DMS114 treated with DMSO at 0.1 percent for 48 hours (cell line): ENCODE data around the gene MGRN1.

ENCODE experiments used
- DNase-seq: peaks from one replicate; lab custom pipeline; 2025; ENCODE audit not compliant: unreplicated experiment; lab: John Stamatoyannopoulos, UW

The MGRN1 gene

DNA sequence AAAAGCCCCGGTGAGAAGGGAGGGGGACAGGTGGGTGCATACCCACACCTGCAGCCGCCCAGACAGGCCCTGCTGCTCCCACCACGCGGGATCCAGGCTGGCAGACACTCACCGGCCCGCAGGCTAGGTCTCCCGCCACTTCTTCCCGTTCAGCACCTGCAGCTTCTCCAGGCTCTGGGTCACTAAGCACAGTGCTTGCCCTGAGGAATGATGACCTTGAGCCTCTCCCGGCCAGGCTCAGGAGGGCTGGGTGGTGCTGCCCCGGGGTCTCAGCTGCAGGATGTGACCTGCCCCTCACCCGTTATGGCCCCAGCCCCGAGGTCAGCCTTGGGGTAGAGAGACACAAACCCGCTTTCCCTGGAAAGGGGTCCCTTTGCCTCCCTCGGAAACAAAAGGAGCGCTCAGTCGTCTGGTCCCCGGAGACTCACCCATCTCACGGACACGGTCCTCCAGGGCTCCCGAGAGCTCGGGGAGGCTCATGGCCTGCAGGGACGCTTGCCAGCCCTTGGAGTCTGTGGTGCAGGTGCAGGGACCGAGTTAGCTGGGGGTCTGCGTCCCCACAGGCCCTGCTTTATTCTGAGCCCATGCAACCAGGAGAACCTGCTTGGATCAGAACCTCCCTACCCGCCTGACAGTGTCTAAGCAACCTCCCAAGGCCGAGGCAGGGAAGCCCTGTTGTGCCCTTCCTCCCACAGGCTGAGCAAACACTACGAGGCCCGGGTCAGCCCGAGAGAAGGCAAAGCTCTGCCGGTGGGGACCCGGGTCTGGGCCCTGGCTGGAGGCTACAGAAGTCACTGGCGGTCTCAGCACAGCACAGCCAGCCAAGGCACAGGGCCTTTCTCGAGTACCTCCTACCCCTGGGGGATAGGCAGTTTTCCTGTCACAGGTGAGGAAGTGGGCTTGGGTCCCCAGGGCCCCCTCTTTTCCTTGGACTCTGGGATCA, 72.5 kb downstream of the MGRN1 start:
- no peak for DNase-seq

GRCh38 chr16:4697848-4698291, 73.2 kb downstream of the MGRN1 start:
- no peak for DNase-seq

GRCh38 chr16:4698321-4699045, 73.9 kb downstream of the MGRN1 start:
- DNase-seq = no peak

GRCh38 chr16:4699046-4699556, 74.5 kb downstream of the MGRN1 start:
- DNase-seq = no peak

DNA sequence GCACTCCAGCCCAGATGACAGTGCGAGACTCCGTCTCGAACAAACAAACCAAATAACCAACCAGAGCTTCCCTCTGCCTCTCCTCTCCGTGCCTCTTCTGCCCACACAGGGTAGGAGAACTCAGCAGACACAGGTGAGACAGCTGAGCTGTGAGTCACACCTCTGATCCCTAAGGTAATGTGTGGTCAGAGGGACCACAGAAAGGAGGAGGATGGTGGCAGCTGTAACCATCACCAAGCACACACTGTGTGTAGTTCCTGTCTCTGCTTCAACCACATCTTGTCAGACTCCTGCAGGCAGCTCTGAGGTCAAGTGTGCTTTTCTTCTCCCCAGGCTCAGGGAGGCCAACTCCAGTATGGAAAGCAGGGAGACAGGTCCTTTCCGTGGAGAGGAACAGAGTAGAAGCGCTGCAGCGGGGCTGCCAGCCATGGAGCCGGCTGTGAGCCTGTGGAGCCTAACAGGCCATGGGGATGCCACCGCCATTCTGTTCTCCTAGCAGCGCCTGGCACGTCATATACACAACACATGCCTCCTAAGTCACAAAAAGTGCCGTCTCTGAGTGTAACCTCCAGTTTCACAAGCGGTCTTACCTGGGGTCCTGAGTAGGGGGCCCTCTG, 75.9 kb downstream of the MGRN1 start:
- DNase-seq = no peak

DNA sequence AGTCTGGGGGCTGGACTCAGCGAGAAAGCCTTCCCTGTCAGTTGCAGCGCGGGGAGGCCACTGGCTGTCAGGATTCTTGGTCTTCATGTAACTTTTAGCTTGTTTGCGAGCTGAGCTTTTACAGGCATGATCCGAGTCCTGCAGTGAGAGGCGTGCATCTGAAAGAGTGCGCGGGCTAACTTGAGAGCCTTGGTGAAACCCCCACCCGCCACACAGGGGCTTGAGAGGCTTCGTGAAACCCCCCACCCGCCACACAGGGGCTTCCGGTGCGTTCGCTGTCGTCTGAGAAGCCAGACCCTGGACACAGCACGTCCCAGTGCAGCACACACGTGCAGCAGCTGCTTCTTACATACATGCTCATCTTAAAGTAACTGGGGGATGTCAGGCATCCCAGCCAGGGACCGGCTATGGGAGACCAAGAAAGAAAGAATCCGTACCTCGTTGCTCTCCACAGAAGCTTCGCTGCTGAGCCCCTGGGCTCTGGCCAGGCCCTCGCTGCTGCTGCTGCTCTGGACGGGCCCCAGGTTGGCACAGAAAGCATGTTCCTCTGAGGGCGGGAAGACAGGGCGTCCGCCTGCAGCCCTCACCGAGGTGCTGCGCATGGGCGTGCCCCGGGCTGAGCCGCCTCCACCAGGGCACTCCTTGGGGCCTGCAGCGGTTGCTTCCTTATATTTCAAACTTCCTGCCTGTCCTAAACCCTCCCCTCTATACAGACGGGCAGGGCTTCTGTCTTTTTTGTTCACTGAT, 76.5 kb downstream of the MGRN1 start:
- no peak for DNase-seq

DNA sequence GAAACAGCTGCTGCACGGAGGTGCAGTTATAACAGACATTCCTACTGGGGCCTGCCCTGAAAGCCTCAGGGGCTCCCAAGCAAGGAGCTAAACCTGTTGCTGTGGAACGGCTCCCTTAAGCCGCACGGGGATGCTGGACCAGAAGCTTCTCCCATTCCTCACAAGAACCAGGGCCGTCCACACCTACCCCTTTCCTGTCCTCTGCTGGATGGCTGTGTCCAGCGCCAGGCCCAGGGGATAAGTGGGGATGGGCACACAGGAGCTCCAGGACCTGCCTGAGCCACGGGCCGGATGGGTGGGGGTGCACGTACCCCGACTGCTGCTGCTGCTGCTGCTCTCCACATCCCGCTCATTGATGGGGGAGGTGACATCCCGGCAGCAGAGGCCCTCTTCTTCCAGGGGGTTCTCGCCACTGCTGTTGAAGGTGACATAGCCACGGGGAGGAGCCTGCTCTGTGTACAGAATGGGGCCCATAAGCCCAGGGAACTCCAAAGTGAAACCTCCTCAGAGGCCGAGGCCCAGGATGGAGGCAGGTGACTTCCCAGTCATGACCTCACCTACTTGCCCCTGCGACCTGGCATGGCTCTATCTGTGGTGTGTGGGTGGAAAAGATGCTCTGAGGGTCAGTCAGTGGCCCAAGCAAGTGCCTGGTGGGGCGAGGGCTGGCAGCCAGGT, 77.3 kb downstream of the MGRN1 start:
- DNase-seq = no peak

GRCh38 chr16:4702466-4702808, 77.8 kb downstream of the MGRN1 start:
- no peak for DNase-seq

DNA sequence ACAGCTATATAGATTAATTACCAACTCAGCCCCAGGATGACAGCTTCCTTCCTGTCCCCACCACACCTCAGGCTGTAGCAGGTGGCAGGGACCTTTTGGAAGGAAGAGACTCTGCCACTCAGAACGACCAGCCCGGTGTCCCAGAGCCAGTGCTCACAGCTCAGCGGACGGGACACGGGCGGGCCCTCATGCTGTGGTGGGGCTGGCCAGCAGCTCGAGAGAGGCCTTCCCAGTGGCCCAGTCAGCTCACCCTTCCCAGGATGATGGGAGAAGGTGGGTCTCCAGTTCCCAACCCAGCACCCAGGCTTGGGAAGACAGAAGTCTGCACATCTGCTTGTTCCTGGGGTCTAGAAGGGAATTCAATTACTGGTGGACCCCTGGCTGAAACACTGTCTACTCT, 79.3 kb downstream of the MGRN1 start:
- no peak for DNase-seq

- no peak for DNase-seq
These were observed 79.9 kb downstream of the MGRN1 start for GRCh38 chr16:4704491-4704890.

GRCh38 chr16:4704913-4705312, 80.3 kb downstream of the MGRN1 start:
- DNase-seq = no peak

GRCh38 chr16:4706871-4707270, 82.2 kb downstream of the MGRN1 start:
- DNase-seq = no peak

GRCh38 chr16:4709481-4709880, 84.9 kb downstream of the MGRN1 start:
- DNase-seq = no peak

GRCh38 chr16:4713663-4714501, 89.3 kb downstream of the MGRN1 start:
- DNase-seq = no peak

DNA sequence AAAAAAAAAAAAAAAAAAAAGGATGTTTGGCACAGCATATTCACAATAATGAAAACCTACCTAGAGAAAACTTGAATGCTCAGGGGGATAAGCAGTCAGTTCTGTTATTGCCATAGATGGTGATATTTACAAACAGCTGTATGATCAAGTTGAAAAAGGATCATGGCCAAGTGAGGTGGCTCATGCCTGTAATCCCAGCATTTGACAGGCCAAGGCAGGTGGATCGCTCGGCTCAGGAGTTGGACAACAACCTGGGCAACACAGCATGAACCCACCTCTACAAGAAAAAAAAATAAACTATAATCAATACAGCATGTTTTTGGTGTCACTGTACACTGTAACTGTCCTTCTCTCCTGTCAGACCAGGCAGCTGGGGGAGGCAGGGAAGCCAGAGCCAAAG, 90.4 kb downstream of the MGRN1 start:
- no peak for DNase-seq

- no peak for DNase-seq
These were observed 93.8 kb downstream of the MGRN1 start for GRCh38 chr16:4718466-4718865.

DNA sequence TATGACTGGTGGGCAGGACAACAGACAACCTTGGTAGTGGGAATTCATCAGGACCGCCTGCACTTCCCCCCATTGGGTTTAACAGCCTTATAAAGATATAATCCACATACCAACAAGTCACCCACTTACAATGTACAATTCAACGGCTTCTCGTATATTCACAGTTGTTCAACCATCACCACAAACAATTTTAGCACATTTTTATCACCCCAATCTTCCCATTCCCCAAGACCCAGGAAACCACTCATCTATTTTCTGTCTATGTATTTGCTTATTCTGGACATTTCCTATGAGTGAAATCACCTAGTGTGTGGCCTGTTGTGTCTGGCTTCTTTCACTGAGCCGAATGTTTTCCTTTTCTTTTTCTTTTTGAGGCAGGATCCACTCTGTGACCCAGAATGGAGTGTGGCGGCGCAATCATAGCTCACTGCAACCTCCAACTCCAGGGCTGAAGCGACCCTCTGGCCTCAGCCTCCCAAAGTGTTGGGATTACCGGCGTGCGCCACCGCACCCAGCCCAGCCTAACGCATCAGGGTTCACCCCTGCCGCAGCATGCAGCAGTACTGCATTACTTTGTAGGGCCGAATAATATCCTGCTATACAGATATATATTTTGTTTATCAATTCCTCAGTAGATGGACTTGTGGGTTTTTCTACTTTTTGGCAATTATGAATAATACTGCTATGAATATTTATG, 98.6 kb downstream of the MGRN1 start:
- DNase-seq = no peak

- DNase-seq = no peak
These were observed 100.1 kb downstream of the MGRN1 start for GRCh38 chr16:4724661-4725270.
